Activated CD8-positive, alpha-beta memory T cell treated with anti-CD3 and anti-CD28 coated beads, Interleukin-2, amount 50 U/mL, for 24 hours (primary cell): ENCODE data around the gene MFSD2B.
"Not testable (repeated sequence)": the region's sequence is repeated elsewhere in the genome, so short reads cannot be mapped to it uniquely, and the experiment has no call there.

Experiments
- DNase-seq: peaks from one replicate; pipeline ENCODE4 v3.0.0-alpha.2; 2020; ENCODE audit errors: extremely low read depth

MFSD2B gene, protein sequence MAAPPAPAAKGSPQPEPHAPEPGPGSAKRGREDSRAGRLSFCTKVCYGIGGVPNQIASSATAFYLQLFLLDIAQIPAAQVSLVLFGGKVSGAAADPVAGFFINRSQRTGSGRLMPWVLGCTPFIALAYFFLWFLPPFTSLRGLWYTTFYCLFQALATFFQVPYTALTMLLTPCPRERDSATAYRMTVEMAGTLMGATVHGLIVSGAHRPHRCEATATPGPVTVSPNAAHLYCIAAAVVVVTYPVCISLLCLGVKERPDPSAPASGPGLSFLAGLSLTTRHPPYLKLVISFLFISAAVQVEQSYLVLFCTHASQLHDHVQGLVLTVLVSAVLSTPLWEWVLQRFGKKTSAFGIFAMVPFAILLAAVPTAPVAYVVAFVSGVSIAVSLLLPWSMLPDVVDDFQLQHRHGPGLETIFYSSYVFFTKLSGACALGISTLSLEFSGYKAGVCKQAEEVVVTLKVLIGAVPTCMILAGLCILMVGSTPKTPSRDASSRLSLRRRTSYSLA

DNA sequence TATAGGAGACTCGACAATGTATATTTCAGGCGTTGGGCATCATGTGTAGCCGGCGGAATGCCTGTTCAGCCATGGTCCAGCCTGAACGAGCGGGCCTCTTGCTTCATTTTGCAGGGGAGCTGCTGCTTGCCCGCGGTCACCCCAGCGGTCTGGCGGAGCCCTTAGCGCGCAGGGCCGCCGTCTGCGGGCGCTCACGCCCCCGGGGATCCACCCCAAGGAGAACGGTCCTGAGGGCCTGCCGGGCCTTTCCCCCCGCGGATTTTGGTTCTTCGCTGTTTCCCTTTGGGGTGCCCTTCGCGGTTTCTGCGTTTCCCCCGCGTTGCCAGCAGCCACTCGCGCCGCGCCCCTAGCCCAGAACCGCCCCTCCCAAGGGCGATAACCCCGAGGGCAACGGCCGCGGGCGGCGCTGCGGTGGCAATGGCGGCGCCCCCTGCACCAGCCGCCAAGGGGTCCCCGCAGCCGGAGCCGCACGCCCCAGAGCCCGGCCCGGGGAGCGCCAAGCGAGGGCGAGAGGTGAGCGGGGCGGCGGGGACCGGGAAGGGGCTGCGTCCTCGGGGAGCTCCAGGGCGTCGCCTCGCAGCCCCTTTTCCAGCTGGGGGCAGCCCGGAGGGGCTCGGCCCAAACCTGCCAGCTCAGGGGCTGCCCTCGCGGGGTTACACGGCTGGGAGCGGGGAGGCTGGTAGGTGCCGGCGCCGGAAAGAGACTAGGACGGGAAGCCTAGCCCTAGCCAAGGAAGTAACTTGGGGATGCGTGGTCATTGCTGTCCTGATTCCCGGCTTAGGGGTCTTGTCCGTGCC lies at the start of gene MFSD2B:
MFSD2B (plus strand) TSS at position 406 of the 797 bp plus-strand sequence; CDS start at position 418, 12 bp downstream.
- no peak for DNase-seq

DNA sequence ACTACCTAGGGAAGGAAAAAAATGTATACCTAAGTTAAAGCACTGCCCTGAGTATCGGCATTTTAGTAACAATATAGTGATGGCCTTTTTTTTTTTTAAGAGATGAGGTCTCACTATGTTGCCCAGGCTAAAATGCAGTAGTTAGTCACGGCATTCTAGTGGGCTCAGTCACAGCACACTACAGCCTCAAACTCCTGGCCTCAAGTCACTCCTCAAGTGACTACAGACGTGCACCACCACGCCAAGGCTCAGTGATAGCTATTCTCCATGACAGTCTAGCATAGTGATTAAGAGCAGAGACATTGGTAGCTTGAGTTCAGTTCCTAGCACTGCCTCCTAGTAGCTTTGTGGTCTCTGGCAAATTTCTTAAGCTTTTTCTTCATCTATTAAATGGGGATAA lies 42.0 kb upstream of the MFSD2B start:
- no peak for DNase-seq

DNA sequence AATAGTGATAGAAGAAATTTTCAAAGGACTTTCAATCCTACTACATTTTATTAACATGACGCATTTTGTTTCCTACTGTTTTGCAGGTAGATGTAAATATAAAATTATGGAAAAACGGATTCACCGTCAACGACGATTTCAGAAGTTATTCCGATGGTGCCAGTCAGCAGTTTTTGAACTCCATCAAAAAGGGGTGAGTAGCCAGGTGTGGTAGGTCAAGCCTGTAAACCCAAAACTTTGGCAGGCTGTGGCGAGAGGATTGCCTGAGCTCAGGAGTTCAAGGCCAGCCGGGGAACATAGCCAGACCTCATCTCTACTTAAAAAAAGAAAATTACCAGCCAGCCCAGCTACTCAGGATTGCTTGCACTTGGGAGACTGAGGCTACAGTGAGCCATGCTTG lies 33.0 kb upstream of the MFSD2B start:
- DNase-seq: no peak

DNA sequence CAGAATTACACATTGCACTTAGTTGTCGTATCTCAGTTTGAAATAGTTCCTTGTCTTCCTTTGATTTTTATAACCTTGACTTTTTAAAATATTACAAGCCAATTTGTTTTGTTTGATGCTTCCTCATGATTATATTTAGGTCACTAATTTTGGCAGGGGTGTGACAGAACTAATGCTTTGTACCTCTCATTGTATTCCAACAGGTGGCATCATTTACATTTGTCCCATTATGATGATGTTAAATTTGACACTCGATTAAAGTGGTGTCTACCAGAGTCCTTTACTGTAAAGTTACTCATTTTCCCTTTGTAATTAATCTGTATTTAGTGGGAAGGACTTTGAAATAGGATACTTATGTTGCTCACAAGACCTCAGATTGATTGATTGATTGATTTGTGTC lies 21.5 kb upstream of the MFSD2B start:
- DNase-seq: no peak

DNA sequence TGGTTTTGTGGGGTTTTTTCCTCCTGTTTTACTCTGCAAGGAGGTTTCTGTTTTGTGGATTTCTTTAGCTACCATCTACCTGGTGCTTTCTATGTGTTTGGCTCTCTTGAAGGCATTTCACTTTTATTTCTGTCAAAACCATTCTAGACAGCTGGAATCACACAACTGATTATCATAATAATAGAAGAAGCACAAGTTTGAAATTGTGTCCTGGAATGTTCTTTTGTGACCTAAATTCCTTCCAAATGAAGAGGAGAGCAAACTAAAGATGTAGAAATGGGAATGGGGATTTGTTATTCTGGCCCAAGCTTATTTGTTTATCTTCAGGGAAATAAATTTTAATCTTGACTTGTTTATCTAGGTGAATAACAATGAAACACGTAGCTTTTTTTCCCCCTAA lies 17.0 kb upstream of the MFSD2B start:
- DNase-seq: no peak

DNA sequence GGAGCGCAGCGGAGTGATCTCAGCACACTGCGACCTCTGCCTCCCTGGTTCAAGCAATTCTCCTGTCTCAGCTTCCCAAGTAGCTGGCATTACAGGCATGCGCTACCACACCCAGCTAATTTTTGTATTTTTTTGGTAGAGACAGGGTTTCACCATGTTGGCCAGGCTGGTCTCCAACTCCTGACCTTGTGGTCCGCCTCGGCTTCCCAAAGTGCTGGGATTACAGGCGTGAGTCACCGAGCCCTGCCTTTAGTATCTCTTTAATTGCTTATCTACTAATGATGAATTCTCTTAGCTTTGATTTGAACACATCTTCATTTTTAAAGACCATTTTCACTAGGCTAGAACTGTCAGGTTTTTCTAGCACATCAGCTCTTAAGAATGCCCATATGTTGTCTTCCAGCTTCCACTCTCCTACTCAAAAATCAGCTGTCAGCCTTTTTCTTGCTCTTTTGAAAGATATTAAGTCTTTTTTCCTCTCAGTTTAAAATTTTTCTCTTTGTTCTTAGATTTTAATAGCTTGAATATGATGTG lies 16.1 kb upstream of the MFSD2B start:
- no peak for DNase-seq

DNA sequence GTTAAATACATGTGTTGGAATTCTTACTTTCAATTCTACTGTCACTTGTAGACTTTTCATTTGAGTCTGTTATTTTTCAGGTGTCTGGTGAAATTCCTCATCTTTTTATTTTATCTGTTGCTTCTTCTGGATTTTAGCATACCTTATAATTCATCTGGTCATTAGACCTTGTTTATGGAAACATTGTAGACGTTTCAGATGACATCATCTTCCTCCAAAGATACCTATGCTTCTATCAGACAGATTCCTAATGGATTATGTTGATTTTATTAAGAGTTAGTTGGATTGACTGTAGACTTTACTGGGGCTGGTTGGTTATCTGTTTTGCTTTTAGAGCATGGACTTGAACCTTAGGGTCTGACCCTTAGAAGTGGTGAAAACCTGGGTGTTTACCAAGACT lies 15.3 kb upstream of the MFSD2B start:
- DNase-seq: no peak

DNA sequence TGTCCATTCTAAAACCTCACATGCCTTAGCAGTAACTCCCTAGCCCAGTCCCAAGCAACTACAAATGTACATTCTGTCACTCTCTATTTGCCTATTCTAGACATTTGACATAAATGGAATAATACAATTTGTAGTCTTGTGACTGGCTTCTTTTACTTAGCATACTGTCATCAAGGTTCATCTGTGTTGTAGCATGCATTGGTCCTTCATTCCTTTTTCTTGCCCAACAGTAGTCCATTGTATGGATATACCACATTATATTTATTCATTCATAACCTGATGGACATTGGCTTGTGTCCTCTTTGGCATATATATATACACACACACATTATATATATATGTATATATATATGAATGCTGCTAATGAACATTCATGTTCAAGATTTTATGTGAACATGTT lies 2.2 kb upstream of the MFSD2B start:
- no peak for DNase-seq

DNA sequence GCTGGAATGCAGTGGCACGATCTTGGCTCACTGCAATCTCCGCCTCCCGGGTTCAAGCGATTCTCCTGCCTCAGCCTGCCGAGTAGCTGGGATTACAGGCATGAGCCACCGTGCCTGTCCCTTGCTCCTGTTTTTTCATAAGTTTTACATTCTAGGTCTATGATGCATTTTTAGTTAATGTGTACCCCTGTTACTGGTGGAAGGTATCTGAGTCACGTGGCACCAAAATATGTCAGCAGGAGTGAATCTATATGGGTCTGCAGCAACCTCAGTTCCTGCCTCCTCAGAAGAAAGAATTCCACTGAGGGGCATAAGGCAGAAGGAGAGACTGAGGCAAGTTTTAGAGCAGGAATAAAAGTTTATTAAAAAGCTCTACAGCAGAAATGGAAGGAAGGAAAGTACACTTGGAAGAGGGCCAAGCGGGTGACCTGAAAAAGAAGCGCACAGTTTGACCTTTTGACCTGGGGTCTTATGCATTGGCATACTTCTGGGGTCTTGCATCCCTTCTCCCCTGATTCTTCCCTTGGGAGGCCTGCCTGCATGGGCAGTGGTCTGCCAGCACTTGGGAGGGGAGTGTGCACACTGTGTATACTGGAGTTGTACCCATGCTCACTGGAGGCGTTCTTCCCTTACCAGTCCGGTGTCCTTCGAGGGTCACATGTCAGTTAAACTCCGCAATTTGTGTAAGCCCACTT lies 1.1 kb upstream of the MFSD2B start:
- DNase-seq: no peak

DNA sequence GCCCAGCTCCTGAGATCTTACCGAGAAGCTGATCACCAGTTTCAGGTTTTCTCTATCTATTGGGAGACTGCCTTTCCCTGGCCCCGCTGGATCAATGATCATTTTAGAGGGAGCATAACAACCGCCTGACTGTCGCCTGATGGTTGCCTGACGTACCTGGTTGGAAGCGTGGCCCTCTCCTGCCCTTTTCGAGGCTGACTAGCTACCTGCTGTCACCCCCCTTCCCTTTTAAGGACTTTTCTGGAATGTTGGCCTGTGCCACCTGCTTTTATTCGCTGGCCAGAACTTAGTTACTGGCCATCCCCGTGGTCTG lies 562 bp upstream of the MFSD2B start:
- no peak for DNase-seq

DNA sequence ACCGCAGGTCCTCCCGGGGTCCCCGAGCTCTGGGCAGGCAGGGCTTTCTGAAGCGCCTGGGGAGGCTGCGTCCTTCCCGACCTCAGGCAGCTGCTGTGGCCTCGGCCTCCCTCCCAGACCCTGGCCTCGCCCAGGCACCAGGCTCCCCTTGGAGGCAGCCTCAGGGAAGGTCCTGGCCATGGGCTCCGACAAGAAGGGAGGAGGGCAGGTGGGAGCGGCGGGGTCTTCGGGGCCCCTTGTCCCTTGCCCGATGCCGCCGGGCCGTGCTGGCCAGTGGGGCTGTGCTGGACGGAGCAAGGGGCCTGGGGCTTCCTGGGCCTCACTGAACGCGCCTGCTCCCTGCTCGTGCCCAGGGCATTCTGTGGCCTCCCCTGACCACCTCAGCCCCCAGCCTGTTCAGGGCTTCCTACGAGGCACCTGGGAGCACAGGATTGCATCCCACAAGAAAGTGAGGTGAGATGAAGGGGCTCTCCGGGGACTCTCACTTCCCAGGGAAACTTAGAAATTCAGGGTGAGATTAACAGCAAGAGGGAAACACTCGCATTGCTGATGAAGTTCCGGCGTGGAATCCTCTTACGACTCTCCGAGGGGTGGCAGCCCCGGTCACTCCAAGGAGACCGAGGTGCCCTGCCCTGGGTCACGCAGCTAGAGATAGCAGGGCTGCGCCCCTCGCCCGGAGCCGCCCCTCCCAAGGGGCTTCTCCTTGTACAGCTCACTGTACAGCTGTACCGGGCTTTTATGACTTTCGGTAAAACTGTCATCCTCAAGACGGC lies 778 bp downstream of the MFSD2B start:
- no peak for DNase-seq

DNA sequence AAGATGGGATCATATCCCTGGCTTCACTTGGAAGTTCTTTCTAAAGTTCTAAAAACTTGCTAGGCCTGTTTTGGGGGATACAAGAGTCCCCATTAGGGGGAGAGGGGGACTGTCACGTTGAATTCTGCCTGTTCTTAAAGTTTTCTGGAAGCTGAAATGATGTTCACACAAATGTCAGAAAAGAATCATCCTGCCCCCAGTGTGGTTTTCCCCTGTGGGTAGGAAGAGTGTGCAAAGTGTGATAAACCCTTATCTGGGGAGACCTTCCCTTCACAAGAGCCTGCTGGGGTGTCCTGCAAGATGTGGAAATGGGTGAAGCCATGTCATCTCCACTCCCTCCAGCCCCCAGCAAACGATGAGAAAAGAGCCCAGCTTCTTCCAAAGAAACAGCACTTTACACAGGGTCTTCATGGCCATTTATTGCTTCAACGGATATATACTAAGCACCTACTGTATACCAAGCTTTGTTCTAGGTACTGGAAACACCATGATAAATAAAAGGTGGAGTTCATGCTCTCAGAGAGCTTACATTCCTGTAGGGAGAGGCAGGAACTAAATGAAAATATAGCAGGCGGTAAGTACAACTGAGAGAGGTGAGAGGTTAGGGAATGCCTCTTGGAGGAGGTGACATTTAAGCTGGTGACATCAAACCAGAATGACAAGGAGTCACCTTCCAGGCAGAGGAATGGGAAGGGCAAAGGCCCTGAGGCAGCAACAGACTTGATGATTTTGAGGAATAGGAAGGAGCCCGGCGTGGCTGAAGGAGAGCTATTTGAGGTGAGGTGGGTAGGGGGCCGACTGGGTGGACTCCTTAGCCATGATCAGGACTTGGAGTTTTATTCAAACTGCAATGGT lies 1.6 kb downstream of the MFSD2B start:
- no peak for DNase-seq

DNA sequence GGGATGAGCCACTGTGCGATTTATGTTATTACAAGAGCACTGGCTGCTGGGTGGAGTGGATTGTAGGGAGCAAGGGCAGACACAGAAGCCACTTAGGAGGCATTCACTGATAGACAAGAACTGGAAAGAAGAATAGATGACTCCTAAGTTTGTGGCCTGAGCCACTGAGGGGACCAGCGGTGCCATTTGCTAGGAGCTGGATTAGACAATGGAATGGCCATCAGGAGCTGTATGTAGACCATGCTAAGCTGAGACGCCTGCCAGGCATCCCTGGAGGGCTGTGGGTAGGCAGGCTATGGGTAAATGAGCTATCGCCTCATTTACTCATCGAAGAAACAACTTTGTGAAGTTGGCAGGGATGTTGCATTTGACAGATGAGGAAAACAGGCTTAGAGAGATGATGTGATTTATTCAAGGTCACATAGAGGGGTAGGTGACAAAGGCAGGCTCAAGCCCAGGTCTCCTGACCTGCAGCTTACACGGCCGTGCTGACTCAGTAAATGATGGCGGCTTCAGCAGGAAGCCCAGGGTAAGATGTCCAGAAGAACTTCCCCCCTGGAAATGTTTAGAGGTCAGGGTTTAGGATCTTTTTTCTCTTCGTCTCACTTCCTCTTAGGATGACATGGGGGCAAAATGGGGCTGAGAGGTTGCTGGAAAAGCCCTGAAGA lies 2.8 kb downstream of the MFSD2B start:
- no peak for DNase-seq

DNA sequence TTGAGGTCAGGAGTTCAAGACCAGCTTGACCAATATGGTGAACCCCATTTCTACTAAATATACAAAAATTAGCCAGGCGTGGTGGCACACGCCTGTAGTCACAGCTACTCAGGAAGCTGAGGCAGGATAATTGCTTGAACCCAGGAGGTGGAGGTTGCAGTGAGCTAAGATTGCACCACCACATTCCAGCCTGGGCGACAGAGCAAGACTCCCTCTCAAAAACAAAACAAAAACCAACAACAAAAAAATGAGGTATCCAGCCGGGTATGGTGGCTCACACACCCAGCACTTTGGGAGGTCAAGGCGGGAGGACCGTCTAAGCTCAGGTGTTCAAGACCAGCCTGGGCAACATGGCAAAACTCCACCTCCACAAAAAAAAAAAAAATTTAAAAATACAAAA lies 5.0 kb downstream of the MFSD2B start:
- DNase-seq: not testable (repeated sequence)

DNA sequence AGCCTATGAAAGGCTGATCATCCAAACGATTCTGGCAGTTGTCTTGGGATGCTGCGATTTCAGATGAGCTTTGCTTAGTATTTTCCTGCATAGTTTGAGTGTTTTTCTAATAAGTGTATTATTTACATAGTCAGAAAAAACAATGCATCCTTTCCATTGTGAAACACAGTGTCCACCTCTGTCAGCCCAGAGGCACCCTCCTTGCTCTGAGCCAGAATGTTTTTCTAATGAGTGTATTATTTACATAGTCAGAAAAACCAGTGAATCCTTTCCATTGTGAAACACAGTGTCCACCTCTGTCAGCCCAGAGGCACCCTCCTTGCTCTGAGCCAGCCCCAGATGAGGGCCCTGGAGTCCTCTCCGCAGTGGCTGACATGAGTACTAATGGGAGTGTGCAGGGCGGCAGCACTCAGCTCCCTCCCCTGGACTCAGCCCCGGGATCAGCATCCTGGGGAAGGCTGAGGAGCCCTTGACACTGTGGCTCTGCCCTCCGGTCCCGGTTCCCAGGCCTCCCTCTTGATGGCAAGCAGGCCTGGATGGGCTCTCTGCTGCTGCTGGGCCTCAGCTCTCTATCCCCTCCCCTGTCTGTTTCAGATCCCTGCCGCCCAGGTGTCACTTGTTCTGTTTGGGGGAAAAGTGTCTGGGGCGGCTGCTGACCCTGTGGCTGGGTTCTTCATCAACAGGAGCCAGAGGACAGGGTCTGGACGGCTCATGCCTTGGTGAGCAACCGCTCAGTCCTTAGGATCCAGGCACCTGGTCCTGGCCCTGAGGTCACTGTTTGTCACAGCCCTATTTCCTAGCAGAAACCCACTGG lies 5.9 kb downstream of the MFSD2B start:
- no peak for DNase-seq

DNA sequence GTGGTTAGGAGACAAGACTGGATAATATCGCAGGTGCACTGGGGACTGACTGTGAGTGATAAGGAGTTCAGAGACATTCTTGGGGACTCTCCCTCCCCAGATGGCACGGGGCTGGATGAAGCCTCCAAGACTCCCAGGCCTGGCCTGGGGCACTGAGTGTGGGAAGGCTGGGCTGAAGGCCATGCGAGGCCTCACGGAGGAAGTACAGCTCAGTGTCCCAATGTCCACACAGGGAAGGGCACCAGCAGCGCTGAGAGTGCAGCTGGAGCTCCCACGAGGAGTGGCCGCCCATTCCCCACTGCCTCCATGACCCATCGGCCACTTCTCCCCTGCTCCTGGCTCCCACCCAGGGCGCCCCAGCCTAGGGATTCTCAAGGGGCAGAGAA lies 6.5 kb downstream of the MFSD2B start:
- DNase-seq: no peak

DNA sequence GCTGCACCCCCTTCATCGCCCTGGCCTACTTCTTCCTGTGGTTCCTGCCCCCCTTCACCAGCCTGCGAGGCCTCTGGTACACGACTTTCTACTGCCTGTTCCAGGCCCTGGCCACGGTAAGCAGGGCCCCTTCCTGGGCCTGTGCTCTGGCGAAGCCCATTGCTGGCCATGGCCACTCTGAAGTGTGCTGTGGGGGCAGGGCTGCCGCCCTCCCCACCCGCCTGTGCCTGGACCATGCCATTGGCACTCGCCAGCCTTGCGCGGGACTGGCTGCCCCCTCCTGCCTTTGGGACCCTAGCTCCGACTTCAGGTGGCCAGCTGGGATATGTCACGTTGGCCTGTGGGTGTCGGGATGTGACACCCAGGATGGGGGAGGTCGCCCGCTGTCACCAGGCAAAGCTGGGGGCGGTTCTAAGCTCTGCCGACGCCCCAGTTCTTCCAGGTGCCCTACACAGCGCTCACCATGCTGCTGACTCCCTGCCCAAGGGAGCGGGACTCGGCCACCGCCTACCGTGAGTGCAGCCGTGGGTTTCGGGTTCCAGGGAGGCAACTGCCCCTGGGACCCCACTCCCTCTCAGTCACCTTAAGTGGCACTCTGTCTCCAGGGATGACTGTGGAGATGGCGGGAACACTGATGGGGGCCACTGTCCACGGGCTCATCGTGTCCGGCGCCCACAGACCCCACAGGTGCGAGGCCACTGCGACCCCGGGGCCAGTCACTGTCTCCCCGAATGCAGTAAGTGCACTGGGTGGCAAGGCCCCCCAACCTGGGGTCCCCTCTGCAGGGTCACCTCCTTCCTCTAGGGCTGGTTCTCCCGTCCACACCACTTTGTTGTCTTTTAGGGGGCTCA lies 7.2 kb downstream of the MFSD2B start:
- no peak for DNase-seq

DNA sequence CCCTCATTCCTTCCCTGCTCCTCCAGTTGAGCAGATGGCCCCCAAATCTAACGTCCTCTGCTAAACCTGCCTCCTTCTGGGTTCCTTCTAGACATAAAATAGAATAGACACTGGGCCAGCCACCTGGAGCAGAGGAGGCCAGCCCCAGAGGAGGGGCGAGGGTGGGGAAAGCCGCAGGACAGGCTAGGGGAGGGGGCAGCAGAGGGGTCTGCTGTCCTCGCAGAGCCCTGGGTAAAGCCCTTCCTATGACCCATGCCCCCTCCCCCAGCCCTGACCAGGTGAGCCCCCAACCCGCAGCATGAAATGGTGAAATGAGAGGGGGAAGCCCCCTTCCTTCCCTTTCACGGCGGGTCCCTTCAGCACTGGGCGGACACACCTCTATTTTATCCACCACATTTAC lies 7.8 kb downstream of the MFSD2B start:
- no peak for DNase-seq
